HEK293 (cell line): ENCODE results near the gene UST.

Source experiments
- CTCF ChIP-seq: fragments of 450-650 bp; formaldehyde crosslinking; IDR thresholded peaks from 2 replicates; pipeline ENCODE4 v1.5.1; 2016; ENCODE audit warnings: missing biosample characterization, missing genetic modification characterization
- ELK4 ChIP-seq: IDR thresholded peaks from 2 replicates; pipeline ENCODE4 v1.6.1; 2011; ENCODE audit warnings: mild to moderate bottlenecking, low read depth, low read length, borderline replicate concordance
- PRDM2 ChIP-seq: fragments of 450-650 bp; formaldehyde crosslinking; IDR thresholded peaks from 2 replicates; pipeline ENCODE4 v1.5.1; 2016; ENCODE audit warnings: missing biosample characterization, missing genetic modification characterization, borderline replicate concordance
- REST ChIP-seq: fragments of 450-650 bp; formaldehyde crosslinking; IDR thresholded peaks from 2 replicates; pipeline ENCODE4 v1.5.1; 2016; ENCODE audit warnings: missing biosample characterization, missing genetic modification characterization
- YY2 ChIP-seq: fragments of 450-650 bp; formaldehyde crosslinking; IDR thresholded peaks from 2 replicates; pipeline ENCODE4 v1.5.1; 2016; ENCODE audit warnings: missing biosample characterization, missing genetic modification characterization
- ZBTB7A ChIP-seq: fragments of 450-650 bp; formaldehyde crosslinking; IDR thresholded peaks from 2 replicates; pipeline ENCODE4 v1.5.1; 2016; ENCODE audit warnings: low read depth, missing biosample characterization, missing genetic modification characterization
- ZNF112 ChIP-seq: fragments of 450-650 bp; formaldehyde crosslinking; IDR thresholded peaks from 2 replicates; pipeline ENCODE4 v1.5.0; 2017; ENCODE audit warnings: missing biosample characterization, missing genetic modification characterization
- ZNF114 ChIP-seq: fragments of 450-650 bp; formaldehyde crosslinking; IDR thresholded peaks from 2 replicates; pipeline ENCODE4 v1.5.0; 2017; ENCODE audit warnings: missing biosample characterization, missing genetic modification characterization
- ZNF223 ChIP-seq: fragments of 450-650 bp; formaldehyde crosslinking; IDR thresholded peaks from 2 replicates; pipeline ENCODE4 v1.5.1; 2016; ENCODE audit warnings: missing biosample characterization, missing genetic modification characterization
- ZNF266 ChIP-seq: fragments of 450-650 bp; formaldehyde crosslinking; IDR thresholded peaks from 2 replicates; pipeline ENCODE4 v1.5.1; 2016; ENCODE audit warnings: missing biosample characterization, missing genetic modification characterization, low read depth
- ZNF645 ChIP-seq: fragments of 450-650 bp; formaldehyde crosslinking; IDR thresholded peaks from 2 replicates; pipeline ENCODE4; 2016; ENCODE audit warnings: missing biosample characterization, missing genetic modification characterization
- ZNF777 ChIP-seq: fragments of 450-650 bp; formaldehyde crosslinking; IDR thresholded peaks from 2 replicates; pipeline ENCODE4 v1.5.1; 2017; ENCODE audit warnings: missing biosample characterization, missing genetic modification characterization, borderline replicate concordance
- ZSCAN5A ChIP-seq: fragments of 450-650 bp; formaldehyde crosslinking; IDR thresholded peaks from 2 replicates; pipeline ENCODE4 v1.5.1; 2016; ENCODE audit warnings: missing biosample characterization, missing genetic modification characterization

- TF ChIP-seq CTCF (tag by site-specific recombination) (no peak), ZSCAN5A (tag by site-specific recombination) (no peak), ZNF112 (tag by site-specific recombination) (no peak), ZNF114 (tag by site-specific recombination) (no peak), ZNF645 (tag by site-specific recombination) (no peak), ZNF266 (no peak), ZBTB7A (tag by site-specific recombination) (no peak), YY2 (tag by site-specific recombination) (no peak), REST (no peak), ELK4 (no peak), ZNF223 (tag by site-specific recombination) (no peak), ZNF777 (tag by site-specific recombination) (no peak), PRDM2 (no peak)
Observed at GRCh38 chr6:148831064-148831463, 84.2 kb downstream of the UST start.
